GM18511 (cell line): ENCODE measurements around the gene ELMO3.

Source experiments
- ATAC-seq: cut with Tn5 transposase; IDR thresholded peaks from one replicate; pipeline ENCODE4 v1.9.1; 2021; ENCODE audit warnings: mild to moderate bottlenecking, moderate library complexity; ENCODE audit not compliant: unreplicated experiment

Gene ELMO3

DNA sequence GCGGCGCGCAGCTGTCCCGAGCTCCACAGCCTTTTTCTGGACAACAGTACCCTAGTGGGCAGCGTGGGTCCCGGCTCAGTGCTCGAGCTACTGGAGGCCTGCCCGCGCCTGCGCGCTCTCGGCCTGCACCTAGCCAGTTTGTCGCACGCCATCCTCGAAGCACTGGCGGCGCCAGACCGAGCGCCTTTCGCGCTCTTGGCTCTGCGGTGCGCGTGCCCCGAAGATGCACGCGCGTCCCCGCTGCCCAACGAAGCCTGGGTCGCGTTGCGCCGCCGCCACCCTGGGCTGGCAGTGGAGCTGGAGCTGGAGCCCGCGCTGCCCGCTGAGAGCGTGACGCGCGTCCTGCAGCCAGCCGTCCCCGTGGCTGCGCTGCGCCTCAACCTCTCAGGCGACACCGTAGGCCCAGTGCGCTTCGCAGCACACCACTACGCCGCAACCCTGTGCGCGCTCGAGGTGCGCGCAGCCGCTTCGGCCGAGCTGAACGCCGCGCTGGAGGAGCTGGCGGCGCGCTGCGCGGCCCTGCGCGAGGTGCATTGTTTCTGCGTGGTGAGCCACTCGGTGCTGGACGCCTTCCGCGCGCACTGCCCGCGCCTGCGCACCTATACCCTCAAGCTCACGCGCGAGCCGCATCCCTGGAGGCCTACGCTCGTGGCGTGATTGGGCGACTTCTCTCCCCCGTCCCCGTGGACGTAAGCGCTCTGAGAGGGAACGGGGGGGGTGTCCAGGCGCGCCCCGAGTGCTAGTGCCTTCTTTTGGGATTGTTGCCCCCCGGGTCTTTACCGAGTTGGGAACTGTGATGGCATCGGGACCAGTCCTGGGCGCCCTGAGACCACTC lies 35.5 kb upstream of the ELMO3 start:
- ATAC-seq = no peak

DNA sequence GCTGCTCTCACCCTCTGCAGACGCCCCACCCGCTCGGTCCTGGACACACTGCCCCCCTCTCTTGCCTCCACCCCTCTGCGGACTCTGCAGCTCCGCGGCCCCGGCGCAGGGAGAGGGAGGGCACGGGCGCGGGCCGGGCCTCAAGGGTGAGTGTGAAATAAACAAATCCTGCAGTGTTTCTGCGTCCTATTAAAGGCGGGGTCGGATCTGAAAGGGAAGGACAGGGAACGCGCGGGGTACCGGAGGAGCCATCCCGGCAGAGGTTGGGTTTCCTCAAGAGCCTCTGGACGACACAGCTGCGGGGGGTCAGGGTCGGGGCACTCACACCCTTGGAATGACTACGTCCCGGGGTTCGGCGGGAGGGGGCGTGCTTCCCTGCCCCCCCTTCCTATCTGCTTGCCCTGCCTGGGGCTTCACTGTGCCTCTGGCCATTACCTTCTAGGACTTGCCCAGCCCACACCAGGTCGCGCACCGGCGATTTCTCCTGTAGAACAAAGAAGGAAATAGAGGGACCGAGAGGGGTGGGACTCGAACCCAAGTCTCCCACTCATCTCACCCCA lies 34.9 kb upstream of the ELMO3 start:
- ATAC-seq = no peak

DNA sequence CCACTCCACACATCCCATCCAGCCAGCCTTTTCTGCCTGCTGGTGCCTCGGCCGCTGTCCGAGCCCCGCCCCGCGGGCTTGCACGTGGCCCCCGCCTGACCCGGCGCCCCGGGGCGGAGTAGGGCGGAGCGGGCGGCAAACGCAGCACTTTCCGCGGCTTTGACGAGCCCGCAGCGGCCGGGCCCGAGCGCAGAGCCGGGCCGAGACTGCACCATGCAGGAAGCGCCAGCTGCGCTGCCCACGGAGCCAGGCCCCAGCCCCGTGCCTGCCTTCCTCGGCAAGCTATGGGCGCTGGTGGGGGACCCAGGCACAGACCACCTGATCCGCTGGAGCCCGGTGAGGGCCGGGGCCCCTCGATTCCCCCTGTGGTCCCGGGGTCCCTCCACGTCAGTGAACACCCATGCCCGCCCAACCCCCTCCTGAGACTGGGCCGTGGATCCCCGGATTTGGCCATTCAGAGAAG lies 34.3 kb upstream of the ELMO3 start, which contains the start of gene HSF4:
HSF4 (plus strand) TSS at position 147 of the 463 bp plus-strand sequence; CDS start at position 214, 67 bp downstream.
- no peak for ATAC-seq

DNA sequence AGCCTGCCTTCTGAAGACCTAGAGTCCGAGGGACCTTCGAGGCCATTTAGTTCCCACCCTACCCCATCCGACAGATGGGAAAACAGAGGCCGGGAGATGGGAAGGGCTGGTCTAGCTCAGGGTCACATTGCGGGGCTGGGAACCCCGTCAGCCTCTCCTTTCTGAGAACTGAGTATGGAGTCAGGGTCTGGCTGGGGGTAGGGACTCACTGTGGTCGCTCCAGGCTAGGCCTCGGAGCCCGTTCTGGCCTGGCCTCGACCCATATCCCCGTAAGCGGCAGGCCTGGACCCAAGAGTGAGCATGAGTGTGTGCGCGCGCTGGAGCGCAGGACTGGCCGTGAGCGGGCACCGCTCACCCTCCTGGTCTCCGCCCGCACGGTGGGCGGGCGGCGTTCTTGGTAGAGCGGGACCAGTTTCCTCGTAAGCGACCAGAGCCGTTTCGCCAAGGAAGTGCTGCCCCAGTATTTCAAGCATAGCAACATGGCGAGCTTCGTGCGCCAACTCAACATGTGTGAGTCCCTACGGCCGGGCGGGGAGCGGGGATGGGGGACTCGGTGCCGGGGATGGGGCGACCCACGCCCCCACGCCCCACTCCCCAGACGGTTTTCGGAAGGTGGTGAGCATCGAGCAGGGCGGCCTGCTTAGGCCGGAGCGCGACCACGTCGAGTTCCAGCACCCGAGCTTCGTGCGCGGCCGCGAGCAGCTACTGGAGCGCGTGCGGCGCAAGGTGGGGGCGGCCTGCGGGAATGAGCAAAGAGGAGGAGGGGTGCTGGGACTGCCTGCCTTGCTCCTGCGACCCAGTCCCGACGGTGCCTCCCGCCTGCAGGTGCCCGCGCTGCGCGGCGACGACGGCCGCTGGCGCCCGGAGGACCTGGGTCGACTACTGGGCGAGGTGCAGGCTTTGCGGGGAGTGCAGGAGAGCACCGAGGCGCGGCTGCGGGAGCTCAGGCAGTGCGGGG lies 33.5 kb upstream of the ELMO3 start:
- no peak for ATAC-seq

DNA sequence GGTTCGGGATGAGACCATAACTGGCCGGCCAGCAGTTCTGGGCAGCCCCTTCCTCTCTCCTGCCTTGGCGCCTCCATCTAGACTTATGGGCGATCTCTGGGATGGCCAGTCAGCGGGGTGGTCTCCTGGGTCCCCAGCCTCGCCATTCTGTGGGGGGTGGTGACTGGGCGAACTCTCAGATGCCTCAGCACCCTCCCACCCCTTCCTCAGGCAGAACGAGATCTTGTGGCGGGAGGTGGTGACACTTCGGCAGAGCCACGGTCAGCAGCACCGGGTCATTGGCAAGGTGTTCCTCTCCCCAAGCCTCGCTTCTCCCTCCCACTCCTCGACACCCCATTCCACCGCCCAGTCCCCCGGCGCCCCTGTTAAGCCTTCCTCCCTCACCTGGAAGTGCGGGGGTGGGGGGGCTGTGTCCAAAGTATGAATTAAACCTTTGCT lies 32.8 kb upstream of the ELMO3 start:
- no peak for ATAC-seq

DNA sequence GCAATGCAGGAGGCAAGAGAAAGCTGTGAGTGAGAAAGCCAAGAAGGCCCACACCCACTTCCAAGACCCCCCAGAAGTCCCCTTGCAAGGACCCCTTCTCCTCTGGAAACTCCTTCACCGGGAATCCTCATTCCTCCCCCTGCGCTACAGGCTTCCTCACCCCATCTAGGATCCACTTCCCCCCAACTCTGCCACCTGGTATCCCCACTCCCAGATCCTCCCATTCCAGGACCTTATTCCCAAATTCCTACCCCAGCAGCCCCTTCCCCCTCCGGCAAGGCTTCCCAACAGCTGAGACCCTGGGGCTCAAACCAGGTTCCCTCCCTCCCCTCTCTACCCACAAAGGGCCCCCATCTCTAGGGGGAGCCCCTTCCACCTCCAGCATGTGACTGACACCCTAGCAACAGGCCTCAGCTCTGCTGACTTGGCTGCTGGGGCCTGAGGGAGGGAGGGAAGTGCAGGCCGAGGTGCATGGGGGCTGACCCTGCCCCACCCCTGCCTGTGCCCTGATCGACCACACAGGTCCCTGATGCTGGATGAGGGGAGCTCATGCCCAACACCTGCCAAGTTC lies 32.2 kb upstream of the ELMO3 start:
- no peak for ATAC-seq

DNA sequence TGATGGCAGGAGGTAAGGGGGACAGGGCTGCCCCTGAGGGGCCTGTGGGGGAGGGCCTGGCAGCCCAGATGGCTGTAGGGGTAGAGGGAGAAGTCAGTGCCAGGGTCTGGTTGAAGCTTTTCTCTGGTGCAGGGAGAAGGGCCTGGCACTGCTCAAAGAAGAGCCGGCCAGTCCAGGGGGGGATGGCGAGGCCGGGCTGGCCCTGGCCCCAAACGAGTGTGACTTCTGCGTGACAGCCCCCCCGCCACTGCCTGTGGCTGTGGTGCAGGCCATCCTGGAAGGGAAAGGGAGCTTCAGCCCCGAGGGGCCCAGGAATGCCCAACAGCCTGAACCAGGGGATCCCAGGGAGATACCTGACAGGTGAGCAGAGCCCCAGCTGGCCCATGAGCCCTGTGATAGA lies 31.3 kb upstream of the ELMO3 start:
- ATAC-seq = no peak

DNA sequence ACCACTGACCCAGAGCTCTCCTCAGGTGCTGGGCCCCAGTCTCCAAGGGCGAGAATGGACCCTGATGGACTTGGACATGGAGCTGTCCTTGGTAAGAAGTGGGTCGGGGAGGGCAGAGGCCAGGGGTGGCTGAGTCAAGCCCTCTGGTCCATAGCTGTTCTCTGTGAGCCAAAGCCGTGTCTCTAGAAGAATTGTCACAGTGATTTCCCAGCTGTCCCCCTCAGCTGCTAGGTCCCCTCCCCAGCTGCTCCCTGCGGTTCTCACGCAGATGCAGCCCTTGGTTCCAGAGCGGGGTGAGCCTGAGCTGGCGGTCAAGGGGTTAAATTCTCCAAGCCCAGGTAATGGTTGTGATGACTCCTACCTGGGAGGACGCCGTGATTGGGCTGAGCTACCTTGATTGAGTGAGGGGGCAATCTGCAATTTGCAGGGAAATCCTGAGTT lies 29.9 kb upstream of the ELMO3 start:
- no peak for ATAC-seq

DNA sequence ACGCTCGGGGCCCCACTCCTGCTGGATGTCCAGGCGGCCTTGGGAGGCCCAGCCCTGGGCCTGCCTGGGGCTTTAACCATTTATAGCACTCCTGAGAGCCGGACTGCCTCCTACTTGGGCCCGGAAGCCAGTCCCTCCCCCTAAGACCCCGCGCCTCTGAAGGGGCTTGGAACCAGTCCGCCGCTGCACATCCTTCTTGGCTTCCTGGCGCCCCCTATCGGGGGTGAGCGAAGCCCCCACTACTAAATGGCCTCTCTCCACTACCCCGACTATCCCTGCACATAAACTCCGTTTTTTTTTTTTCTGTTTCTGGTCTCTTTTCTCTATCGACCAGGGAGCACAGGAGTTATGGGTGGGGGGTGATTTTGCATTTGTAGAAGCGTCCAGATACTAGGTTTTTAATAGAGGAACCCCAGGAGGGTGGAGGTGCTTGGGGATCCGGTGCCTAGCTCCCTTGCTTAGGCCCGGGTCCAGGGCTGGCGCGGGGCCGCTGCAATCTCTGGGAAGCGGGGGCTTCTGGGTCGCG lies 29.2 kb upstream of the ELMO3 start:
- ATAC-seq = no peak

DNA sequence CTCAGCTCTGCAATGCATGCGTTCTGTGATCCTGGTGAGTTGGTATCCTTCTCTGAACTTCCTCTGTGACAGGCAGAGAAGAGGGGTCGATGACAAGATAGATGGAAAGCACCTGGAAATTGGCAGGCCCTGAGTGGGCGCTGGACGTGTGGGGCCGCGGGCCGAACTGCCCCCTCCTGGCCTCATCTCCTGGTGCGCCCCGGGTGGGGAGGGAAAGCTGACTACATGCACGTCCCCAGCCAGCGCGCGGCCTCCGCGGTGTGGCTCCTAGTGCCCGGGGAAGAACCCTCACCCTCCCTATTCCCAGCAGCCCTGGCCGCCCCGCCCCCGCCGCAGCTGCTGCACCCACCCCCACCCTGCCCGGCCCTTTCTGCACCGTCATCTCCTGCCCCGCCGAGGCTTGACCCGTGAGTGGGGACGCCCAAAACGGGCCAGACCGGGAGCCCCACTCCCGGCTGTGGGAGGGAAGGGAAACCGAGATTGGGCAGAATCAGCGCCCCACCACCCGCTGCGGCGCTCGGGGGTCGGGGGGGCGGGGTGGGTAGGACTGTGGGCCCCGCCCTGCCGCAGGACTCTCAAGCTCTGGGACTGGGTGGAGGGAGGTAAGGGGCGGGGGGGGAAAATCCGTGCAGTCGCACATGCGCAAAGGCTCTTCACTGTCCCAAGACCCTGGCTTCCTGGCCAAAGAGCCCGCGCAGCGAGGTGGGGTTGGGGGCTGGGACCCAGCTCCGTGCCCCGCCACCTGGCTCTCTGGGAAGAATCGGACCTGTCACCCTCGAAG lies 28.6 kb upstream of the ELMO3 start, which contains the start of gene NOL3:
NOL3 (plus strand) TSS at position 371 of the 781 bp plus-strand sequence.
- ATAC-seq = peak; percentile 51

DNA sequence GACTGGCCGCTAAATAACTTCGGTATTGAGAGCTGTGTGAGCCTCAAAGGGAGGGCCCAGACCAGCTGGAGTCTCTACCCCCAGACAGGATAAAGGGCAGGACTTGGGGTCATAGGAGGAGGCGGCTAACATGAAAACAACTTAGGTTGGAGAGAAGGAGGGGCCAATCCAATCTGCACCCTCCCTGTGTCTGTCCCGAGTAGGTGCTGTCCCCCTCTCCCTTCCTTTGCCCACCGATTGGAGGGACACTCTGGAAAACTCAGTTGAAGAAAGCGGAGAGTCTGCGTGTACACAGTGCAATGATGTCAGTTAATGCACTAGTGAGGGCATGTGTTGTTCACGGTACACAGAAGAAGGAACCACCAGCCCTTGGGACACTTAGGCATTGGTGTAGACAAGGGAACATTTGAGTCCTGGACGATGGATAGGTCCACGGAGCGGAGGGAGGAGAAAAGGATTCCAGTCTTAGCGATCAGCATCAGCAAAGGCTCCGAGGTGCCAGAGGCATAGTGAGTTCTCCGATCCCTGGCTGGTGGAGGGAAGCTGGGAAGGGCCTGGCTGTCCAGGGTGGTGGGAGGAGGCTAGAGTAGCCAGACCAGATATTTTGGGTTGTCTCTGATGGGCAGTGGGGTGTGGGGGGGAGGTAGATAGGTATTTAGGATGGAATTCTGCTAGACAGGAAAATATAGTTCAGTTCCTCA lies 27.8 kb upstream of the ELMO3 start:
- ATAC-seq = peak; percentile 15

DNA sequence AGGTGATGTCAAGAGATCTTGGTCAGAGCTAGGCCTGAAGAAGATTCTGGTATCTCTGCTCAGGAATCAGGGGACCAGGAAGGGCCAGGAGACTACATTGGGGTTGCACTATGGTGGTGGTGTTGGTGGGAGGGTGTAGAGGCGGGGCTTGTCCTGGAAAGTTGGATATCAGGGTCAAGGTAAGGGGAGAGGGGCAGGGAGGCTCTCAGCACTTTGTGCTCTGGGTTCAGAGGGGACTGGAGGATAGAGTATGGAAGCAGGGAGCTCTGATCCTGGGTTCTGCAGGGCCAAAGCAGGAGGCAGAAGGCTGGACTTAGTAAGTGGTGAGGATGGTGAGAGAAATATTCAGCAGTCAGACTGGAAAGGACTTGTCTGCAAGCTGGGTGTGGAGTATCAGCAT lies 25.6 kb upstream of the ELMO3 start:
- ATAC-seq = no peak

DNA sequence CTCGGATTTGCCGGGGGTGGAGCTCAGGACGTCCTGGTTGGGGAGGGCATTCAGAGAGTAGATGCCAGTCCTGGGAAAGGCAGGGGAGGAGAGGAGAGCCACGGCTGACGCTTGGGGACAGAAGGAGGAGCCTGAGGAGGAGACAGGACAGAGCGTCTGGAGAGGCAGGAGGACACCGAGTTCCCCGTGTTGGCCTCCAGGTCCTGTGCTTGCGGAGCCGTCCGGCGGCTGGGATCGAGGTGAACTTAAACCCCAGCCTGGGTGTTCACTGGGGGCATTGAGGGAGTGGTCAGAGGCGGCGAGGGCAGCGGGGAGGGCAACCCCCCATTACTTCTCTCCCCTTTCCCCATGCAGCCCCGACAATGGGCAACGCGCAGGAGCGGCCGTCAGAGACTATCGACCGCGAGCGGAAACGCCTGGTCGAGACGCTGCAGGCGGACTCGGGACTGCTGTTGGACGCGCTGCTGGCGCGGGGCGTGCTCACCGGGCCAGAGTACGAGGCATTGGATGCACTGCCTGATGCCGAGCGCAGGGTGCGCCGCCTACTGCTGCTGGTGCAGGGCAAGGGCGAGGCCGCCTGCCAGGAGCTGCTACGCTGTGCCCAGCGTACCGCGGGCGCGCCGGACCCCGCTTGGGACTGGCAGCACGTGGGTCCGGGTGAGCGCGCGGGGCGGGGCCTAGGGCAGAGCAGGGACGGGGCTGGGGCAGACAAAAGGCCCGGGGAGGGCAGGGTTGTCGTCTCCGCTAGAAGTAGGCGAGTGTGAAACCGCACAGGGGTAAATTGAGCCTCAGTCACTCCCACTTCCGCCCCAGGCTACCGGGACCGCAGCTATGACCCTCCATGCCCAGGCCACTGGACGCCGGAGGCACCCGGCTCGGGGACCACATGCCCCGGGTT lies 24.9 kb upstream of the ELMO3 start:
- peak; percentile 53 for ATAC-seq

DNA sequence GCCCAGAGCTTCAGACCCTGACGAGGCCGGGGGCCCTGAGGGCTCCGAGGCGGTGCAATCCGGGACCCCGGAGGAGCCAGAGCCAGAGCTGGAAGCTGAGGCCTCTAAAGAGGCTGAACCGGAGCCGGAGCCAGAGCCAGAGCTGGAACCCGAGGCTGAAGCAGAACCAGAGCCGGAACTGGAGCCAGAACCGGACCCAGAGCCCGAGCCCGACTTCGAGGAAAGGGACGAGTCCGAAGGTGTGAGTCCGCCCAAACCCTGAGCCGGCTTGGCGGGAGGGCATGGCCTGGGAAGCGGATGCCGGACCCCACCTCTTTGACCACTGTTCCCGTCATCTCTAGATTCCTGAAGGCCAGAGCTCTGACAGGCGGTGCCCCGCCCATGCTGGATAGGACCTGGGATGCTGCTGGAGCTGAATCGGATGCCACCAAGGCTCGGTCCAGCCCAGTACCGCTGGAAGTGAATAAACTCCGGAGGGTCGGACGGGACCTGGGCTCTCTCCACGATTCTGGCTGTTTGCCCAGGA lies 24.2 kb upstream of the ELMO3 start:
- no peak for ATAC-seq

DNA sequence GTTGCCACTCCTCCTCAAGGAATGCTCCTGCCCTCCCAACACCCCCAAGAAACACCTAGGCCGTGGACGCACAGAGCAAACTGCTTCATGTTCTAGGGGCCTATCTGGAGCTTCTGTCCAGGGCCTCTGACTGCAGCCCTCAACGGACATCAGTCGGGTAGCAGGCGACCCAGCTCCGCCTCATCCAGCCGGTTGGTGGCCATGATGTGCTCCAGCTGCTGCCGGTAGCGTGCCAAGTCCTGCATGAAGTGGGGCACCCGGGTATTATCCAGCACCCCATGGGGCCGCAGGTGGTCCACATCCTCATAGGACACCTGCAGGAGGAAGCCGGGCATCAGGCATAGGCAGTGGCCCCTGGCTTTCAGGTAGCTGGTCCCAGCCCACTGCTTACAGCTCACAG lies 22.3 kb upstream of the ELMO3 start:
- ATAC-seq = no peak

DNA sequence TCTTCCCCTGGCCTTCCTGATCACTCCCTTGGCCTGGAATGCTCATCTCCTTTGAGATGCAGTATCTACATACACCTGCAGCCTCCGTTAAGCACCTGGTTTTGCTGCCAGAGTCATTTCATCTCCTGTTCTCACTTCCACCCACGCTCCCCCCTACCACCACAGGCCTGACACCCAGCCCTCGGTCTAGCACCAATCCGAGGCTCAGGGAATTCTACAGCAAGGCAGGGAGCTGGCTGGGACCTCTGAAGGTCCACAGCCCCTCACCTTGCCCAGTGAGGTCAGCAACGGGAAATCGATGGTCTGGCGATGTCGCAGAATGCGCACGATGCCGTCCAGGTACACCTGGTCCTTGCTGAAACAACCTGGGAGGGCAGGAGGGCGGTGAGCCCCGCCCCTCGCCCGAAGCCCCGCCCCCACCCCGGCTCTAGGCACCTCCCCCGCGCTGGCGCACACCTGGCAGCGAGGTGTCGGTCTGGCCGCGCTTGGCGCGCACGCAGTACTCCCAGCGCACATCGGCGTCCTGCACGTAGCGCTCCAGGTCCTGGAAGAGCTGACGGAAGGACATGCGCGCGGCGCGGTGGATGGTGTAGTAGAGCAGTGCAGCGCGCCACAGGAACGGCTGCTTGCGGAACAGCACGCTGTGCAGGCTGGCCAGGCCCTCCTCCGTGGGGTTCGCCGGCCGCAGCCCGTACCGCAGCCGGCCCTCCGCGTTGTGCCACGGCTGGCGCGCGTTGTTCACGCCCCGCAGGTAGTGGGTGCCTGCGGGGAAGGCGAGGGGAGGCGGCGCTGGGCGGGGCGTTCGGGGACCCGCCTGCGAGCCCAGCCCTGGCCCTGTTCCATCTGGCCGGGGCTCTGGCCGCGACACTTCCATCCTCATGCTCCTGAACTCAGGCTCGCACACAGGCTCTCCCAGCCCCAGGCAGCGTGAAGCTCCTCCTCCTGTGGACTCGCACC lies 20.9 kb upstream of the ELMO3 start:
- no peak for ATAC-seq
